Pancreas (tissue), 10 donors: ENCODE data around the gene SFRP2. TPM values are rescaled to one million over a fixed set of nuclear protein-coding genes. Genes with fewer than 3 reads are reported as not detected.
A peak's percentile ranks its signal among the peaks of the same experiment; 100 is the strongest.

Source experiments
- ATAC-seq, 4 donors: fragments of 200-7000 bp; cut with Tn5 transposase; one replicate each; pipeline versions ENCODE4 v1.8.0 to v1.9.1; 2020; ENCODE audit warnings: mild to moderate bottlenecking in 4 of 4, moderate library complexity in 4 of 4
- DNase-seq, 6 donors: peaks; one replicate each; pipeline ENCODE4 v3.0.0-alpha.2; 2020
- FAIRE-seq: peaks from 2 replicates; lab custom pipeline; 2012; peaks lifted over from hg19 to GRCh38; lab: Jason Lieb, UNC
- H3K27ac ChIP-seq, 4 donors: fragments of 200-600 bp; sonication (generic); 1 replicate in 3 of 4; 2 replicates in 1 of 4; pipeline versions ENCODE4 v1.5.0 to v1.8.0; 2020
- H3K27me3 ChIP-seq, 4 donors: fragments of 200-600 bp; one replicate each; pipeline ENCODE4 v1.8.0; 2021
- H3K36me3 ChIP-seq, 3 donors: fragments of 200-600 bp; sonication (generic) in 1 of 3; one replicate each; pipeline versions ENCODE4 v1.5.0 to v1.8.0; 2020 to 2021
- H3K4me1 ChIP-seq, 3 donors: fragments of 200-600 bp; one replicate each; pipeline ENCODE4 v1.8.0; 2021
- H3K4me3 ChIP-seq, 4 donors: fragments of 200-600 bp; sonication (generic) in 2 of 4; one replicate each; pipeline versions ENCODE4 v1.5.0 to v1.8.0; 2020 to 2021
- H3K9me3 ChIP-seq, 4 donors: fragments of 200-600 bp; one replicate each; pipeline ENCODE4 v1.8.0; 2021
- WGBS, 2 donors: extraction: QIAGEN DNeasy Blood & Tissue Kit; methylation state at CpG; one replicate each; pipeline ENCODE4 v1.1.7; 2013; 5-methylcytosine and 5-hydroxymethylcytosine counted together
- intact Hi-C, 3 donors: fragments of 100-400 bp; cut with DNase I; formaldehyde crosslinking; loops; one replicate each; pipeline versions ENCODE4 v1.11.1 to v1.14.2; 2022
- polyA plus RNA-seq, 2 donors: library from polyadenylated mRNA; stranded (reverse); fragments of 200-250 nt; gene quantifications; one replicate each; pipeline ENCODE4 v1.2.3, GENCODE V29; 2013
- total RNA-seq, 6 donors: library from RNA; stranded (reverse); fragmentation: NEBNext Ultra II Directional in 4 of 6; extraction: Animal tissue kit (Norgen Biotek cat#: 25700) in 4 of 6; gene quantifications; one replicate each; pipeline versions ENCODE4 v1.2.1 to v1.2.4, GENCODE V29; 2021 to 2023
- TF ChIP-seq, protein P1 (sequence below), 4 donors: fragments of 200-600 bp; sonication (generic) in 3 of 4; IDR thresholded peaks; one replicate each; pipeline versions ENCODE4 v1.5.0 to v1.8.0; 2021; ENCODE audit warnings: antibody characterized with exemption in 4 of 4
- donor health status: healthy with polysubstance abuse.
- donor health status: DM: no; HTN: no; CAD: no; lungs with moderate emphysema.
- donor health status: DM: no; HTN: no; CAD: no.
- donor health status: control.
- donor health status: control.
- donor health status: Bipolar disorder and iron deficiency.
- donor health status: DM: yes; HTN: yes; CAD: no.
- donor health status: DM: no; HTN: no; CAD: no.
- donor health status: DM: no; HTN: no; CAD: no.
- donor health status: DM: yes; HTN: yes; CAD: no.

The SFRP2 gene
- total and polyA plus RNA-seq, 8 donors = 1.5 to 136 (median 5.8) TPM

DNA sequence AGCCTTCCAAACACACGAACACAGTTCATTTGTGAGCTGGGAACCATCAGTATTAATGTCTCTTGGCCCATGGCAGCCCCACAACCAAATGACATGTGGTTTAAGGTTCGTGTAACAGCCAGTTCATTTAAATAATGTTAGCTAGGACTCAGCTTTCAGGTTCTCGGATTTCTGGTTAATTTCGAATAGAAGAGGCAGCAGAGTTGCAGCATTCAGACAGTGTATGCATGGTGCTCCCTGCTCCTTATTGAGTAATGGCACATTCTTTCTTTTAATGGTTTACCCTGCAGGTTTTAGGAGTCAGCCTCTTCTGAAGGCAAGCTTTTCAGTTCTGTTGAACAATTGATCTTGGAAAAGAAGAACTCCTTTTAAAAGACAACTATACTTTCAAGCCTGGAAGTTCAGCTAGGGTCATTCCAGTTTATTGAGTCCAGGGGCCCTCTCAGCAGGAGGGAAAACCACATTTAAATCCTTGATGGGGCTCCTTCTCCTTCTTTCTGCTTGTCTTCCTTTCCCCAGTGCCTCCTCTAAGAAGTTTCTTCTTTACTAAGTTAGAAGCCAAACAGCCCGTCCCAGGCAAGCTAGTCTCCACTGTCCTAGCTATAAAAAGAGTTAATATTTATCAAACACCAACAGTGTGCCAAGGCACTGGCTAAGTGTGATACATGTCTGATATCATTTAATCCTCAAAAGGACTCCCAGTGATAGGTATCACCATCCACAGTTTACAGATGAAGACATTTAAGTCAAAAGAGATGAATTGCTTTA is 24.1 kb downstream of the SFRP2 start:
- Histone ChIP-seq H3K36me3 (no peaks in the 10 kb centered on the region), H3K27ac (no peak overlapping the region), H3K27me3 (no peaks in the 10 kb centered on the region), H3K4me1 (no peaks in the 10 kb centered on the region), H3K9me3 (no peaks in the 10 kb centered on the region), H3K4me3 (no peak overlapping the region)
- FAIRE-seq (no peak), DNase-seq (no peak), ATAC-seq (no peak)
- intact Hi-C loops = no loop called here
- TF ChIP-seq, protein P1, sequence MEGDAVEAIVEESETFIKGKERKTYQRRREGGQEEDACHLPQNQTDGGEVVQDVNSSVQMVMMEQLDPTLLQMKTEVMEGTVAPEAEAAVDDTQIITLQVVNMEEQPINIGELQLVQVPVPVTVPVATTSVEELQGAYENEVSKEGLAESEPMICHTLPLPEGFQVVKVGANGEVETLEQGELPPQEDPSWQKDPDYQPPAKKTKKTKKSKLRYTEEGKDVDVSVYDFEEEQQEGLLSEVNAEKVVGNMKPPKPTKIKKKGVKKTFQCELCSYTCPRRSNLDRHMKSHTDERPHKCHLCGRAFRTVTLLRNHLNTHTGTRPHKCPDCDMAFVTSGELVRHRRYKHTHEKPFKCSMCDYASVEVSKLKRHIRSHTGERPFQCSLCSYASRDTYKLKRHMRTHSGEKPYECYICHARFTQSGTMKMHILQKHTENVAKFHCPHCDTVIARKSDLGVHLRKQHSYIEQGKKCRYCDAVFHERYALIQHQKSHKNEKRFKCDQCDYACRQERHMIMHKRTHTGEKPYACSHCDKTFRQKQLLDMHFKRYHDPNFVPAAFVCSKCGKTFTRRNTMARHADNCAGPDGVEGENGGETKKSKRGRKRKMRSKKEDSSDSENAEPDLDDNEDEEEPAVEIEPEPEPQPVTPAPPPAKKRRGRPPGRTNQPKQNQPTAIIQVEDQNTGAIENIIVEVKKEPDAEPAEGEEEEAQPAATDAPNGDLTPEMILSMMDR (IDR thresholded peaks at IDR 0.05) = no peak
- 41 to 44% methylated on average over 5 of the region's 5 CpGs for WGBS, 2 donors

DNA sequence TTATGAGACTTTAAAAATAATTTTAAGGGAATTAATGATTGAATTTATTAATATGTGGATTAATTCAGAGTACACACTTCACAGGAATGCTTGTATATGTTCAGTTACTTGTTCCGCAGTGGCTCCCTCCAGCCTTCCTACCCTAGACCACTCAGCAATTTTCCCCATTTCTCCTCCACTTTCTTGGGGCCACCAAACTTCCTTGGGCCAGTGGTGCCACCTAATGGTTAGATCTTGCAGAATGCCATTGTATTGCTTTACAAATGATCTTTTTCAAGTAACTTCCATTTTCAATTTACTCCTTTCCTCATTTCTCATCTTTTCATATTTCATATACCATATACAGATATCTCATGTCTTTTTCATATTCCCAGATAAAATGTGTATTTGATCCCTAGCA is 25.5 kb downstream of the SFRP2 start:
- H3K4me3 ChIP-seq = no peak overlapping the region
- H3K36me3 ChIP-seq = no peaks in the 10 kb centered on the region
- TF ChIP-seq, protein P1 (IDR thresholded peaks at IDR 0.05) = no peak
- no peak for ATAC-seq
- intact Hi-C loops = no loop called here
- DNase-seq = no peak
- H3K27ac ChIP-seq = no peak overlapping the region
- WGBS, 2 donors = 98 to 100% methylated on average over 1 of the region's 1 CpG
- H3K9me3 ChIP-seq = no peaks in the 10 kb centered on the region
- H3K4me1 ChIP-seq = no peaks in the 10 kb centered on the region
- FAIRE-seq = no peak
- H3K27me3 ChIP-seq = no peaks in the 10 kb centered on the region

DNA sequence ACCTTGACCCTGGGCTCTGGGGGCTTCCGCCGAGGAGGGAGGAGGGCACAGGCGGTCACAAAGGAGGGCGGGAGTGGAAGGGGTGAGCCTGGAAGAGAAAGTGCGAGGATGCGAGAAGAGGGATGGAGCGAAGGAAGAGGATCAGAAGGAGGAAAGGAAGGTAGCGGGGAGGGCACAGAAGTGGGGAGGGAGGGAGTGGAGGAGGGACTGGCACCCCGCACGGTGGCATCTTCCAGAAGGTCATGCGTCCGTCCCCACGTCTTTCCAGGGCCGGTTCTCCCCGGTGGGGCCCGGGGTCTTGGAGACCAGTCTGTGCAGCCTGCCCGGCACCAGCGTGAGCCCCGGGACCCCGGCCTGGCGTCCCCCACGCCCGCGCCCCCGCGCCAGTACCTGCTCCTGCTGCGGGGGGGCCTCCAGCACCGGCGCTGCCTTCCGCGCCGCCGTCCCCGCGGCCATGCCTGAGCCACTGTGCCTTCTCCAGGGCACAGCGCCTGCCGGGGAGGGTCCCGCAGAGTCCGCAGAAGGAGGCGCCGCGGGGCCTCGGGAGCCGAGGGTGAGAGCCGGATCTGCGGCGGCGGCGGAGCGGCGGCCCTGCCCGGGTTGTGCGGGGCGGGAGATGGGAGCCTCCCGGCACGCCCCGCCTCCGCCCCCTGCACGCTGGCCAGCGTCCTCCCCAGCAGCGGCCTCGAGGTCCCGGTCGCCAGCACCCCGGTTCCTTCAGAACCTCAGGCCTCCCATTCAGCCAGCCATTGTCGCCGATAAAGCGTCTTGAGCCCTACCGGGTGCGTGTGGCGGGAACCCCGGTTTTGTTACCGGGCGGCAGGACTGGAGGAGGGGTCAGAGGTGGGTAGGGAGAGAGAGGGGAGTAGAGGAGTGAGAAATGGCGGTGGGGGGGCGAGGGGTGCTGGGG is 29.2 kb downstream of the SFRP2 start, which contains the start of gene RNF175:
RNF175 (minus strand) TSS at position 618 of the 910 bp plus-strand sequence; CDS start at position 456, 162 bp downstream.
- no peaks in the 10 kb centered on the region for H3K36me3 ChIP-seq
- peak within 1 kb of the TSS; percentile 23 to 55 (median 33) for H3K4me3 ChIP-seq
- 9% methylated on average over 56 to 76 of the region's 76 CpGs for WGBS, 2 donors
- intact Hi-C loops = loop anchor here in 1 of 3 donors (10.0 kb wide), 1 partner anchor 125 kb away; no protein-coding TSS in a partner anchor
- DNase-seq = peak in 2 of 6 donors; percentile 66 to 69
- TF ChIP-seq, protein P1 (IDR thresholded peaks at IDR 0.05) = no peak
- no peaks in the 10 kb centered on the region for H3K4me1 ChIP-seq
- no peak within 1 kb of the TSS for H3K27ac ChIP-seq
- peak; percentile 35 to 68 (median 58) for ATAC-seq
- FAIRE-seq = no peak
- no peaks in the 10 kb centered on the region for H3K9me3 ChIP-seq
- no peaks in the 10 kb centered on the region for H3K27me3 ChIP-seq

DNA sequence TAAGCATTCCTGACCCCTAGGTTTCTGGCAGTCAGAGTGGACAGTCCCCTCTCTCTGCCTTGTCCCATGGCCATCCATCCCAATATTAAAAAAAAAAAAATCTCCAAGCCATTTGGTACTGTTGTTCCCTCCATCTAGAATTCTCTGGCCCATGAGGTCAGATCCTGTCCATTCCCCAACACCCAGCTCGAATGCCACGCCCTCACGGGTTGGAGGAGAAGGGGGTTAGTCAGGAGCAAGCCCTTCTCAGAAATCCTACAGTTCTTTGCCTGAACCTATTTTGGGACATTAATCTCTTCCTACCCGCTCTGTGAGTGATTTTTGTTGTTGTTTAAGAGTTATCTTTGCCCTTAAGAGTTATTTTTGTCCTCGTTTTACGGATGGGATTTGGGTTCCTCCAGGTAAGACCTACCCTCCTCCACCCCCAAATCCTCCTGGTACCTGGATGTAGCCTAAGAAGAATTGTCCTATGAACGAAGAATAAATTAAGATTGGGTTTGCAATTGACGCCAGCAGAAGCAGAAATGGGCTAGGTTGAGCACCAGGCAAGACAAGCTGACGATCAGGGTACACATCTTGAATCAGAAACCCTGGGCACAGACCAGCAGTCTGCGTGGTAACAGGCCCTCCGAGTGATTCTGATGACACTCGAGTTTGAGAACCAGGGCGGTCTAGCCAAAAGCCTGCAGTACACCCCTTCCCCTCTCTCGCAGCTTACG is 30.0 kb downstream of the SFRP2 start:
- Histone ChIP-seq H3K9me3 (no peaks in the 10 kb centered on the region), H3K4me1 (no peaks in the 10 kb centered on the region), H3K4me3 (peak overlapping the region in 1 of 4 donors; percentile 55), H3K36me3 (no peaks in the 10 kb centered on the region), H3K27me3 (no peaks in the 10 kb centered on the region), H3K27ac (no peak overlapping the region)
- WGBS, 2 donors = 60 to 67% methylated on average over 15 of the region's 15 CpGs
- TF ChIP-seq, protein P1 (IDR thresholded peaks at IDR 0.05) = no peak
- ATAC-seq (no peak), FAIRE-seq (no peak), DNase-seq (no peak)
- intact Hi-C loops = loop anchor here in 1 of 3 donors (10.0 kb wide), 1 partner anchor 124 kb away; no protein-coding TSS in a partner anchor
